Mucosa of descending colon (tissue), 3 donors: ENCODE data around the gene RFC2. TPM values are rescaled to one million over a fixed set of nuclear protein-coding genes. Genes with fewer than 3 reads are reported as not detected.

ENCODE experiments used
- ATAC-seq: fragments of 200-7000 bp; cut with Tn5 transposase; one replicate; pipeline ENCODE4 v1.9.1; 2020; ENCODE audit warnings: mild to moderate bottlenecking, moderate library complexity
- DNase-seq, 3 donors: peaks; one replicate each; pipeline ENCODE4 v3.0.0-alpha.2; 2020
- H3K36me3 ChIP-seq: fragments of 200-600 bp; one replicate; pipeline ENCODE4 v1.8.0; 2021; ENCODE audit warnings: low read depth, mild to moderate bottlenecking
- H3K4me1 ChIP-seq: fragments of 200-600 bp; one replicate; pipeline ENCODE4 v1.8.0; 2021; ENCODE audit warnings: low read depth, mild to moderate bottlenecking
- H3K4me3 ChIP-seq: fragments of 200-600 bp; one replicate; pipeline ENCODE4 v1.8.0; 2021; ENCODE audit warnings: mild to moderate bottlenecking
- H3K9me3 ChIP-seq: fragments of 200-600 bp; one replicate; pipeline ENCODE4 v1.8.0; 2021; ENCODE audit warnings: mild to moderate bottlenecking
- CTCF ChIP-seq: fragments of 200-600 bp; IDR thresholded peaks from one replicate; pipeline ENCODE4 v1.8.0; 2022; ENCODE audit warnings: antibody characterized with exemption, mild to moderate bottlenecking
- intact Hi-C, 2 donors: fragments of 100-400 bp; cut with DNase I in 1 of 2; cut with micrococcal nuclease in 1 of 2; formaldehyde crosslinking; loops; one replicate each; pipeline versions ENCODE4 v1.11.0 to v1.11.1; 2022; cut with DNase I, micrococcal nuclease
- total RNA-seq, 3 donors: library from RNA; stranded (reverse); fragmentation: NEBNext Ultra II Directional in 2 of 3; extraction: Animal tissue kit (Norgen Biotek cat#: 25700) in 2 of 3; gene quantifications; one replicate each; pipeline versions ENCODE4 v1.2.1 to v1.2.4, GENCODE V29; 2021 to 2023
- donor health status: DM: no; HTN: no; CAD: no; lungs with moderate emphysema.
- donor health status: DM: no; HTN: no; CAD: no.
- donor health status: DM: no; HTN: yes; CAD: no.

The RFC2 gene
- total RNA-seq, 3 donors from 2014 or later: 14.8 to 23.7 (median 15.9) TPM

GRCh38 chr7:74294191-74294998 is 40.2 kb upstream of the RFC2 start:
- H3K4me3 ChIP-seq: no peak overlapping the region
- no peak for ATAC-seq
- no peak for TF ChIP-seq CTCF
- intact Hi-C loops: loop anchor here in 1 of 2 donors (10.0 kb wide), 1 partner anchor 90 kb away; no protein-coding TSS in a partner anchor
- H3K9me3 ChIP-seq: no peaks in the 10 kb centered on the region
- no peak for DNase-seq
- H3K4me1 ChIP-seq: peaks cover 41% of the 10 kb centered on the region
- H3K36me3 ChIP-seq: no peaks in the 10 kb centered on the region

DNA sequence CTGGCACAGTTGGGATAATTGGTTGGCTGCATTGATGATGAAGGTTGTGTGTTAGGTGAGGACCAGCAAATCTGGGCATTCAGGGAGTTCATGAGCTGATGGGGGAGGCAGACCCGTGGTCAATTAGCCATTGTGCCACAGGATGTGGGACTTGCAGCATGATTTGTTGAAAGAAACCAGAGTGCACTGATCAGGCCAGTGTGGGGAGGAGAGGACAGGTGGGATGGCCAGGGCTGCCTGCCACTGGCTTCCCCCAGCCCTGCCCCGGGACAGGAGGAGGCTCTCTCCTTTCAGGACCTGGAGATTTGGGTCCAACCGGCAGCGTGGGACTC is 39.3 kb upstream of the RFC2 start:
- peaks cover 46% of the 10 kb centered on the region for H3K4me1 ChIP-seq
- H3K9me3 ChIP-seq: no peaks in the 10 kb centered on the region
- DNase-seq (no peak), ATAC-seq (no peak)
- no peak for TF ChIP-seq CTCF
- H3K4me3 ChIP-seq: no peak overlapping the region
- no peaks in the 10 kb centered on the region for H3K36me3 ChIP-seq
- intact Hi-C loops: loop anchor here in 1 of 2 donors (10.0 kb wide), 1 partner anchor 91 kb away; no protein-coding TSS in a partner anchor

DNA sequence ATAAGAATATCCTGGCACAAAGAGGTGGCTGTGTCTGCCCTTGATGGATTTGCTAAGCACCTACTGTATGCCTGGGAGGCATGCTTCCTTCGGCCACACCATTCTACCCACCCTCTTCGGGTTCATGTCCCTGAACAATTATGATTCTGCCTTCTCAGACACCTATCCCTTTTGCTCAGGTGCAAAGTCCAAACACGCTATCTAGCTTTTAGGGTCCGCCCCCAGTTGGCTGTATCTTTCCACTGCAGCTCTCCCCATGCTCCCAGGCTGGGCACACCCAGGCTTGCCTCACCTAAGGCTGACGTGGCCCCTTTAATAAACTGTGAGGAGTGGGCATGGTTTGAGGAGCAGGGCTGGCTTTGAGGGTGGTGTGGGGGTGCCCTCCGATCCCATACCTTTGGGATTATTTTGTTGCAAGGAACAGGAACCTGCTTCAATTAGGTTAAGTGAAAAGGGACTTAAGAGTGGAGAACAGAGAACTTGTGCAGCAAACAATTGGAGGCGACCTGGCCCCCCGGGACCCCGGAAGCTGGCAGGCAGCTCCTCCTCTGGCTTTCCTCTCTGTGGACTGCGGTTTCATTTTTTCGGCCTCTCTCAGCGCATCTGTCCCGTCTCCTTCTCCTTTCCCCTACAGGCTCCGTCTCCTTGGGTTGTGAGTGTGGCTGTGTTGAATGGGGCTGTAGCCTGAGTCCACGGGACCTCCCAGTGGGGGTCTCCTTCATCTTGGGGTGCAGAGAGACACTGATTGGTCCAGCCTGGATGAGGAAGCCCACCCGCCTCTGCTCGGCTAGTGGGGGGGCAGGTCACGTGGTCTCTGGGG is 38.8 kb upstream of the RFC2 start:
- Histone ChIP-seq H3K36me3 (no peaks in the 10 kb centered on the region), H3K4me3 (no peak overlapping the region), H3K9me3 (no peaks in the 10 kb centered on the region), H3K4me1 (peaks cover 52% of the 10 kb centered on the region)
- DNase-seq (peak; percentile 79 to 92 (median 84)), ATAC-seq (peak; percentile 78)
- TF ChIP-seq CTCF: no peak
- intact Hi-C loops: loop anchor here in 1 of 2 donors (10.0 kb wide), 1 partner anchor 92 kb away; no protein-coding TSS in a partner anchor

DNA sequence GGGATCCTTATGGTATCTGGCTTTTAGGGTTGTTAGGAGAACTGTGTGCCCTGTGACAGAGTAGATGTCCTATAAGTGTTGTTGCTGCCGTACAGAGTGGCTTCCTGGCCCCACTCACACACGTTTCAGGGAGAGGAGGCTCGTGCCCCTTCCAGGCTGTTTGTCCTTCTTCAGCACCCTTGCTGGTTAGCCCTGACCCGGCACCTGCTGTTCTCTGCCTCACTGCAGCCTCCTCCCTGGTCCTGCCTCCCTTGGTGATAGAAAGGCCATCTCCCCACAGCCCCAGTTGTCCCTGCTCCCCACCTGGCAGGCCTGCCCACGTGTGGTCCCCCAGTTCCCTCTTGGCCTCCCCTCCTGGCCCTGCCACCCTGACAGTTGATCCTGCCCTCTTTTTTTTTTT is 37.3 kb upstream of the RFC2 start:
- DNase-seq (no peak), ATAC-seq (no peak)
- Histone ChIP-seq H3K36me3 (no peaks in the 10 kb centered on the region), H3K4me1 (peaks cover 63% of the 10 kb centered on the region), H3K4me3 (no peak overlapping the region), H3K9me3 (no peaks in the 10 kb centered on the region)
- intact Hi-C loops: loop anchor here in 1 of 2 donors (10.0 kb wide), 1 partner anchor 93 kb away; no protein-coding TSS in a partner anchor
- TF ChIP-seq CTCF: no peak

- intact Hi-C loops: loop anchor here in 1 of 2 donors (10.0 kb wide), 1 partner anchor 94 kb away; no protein-coding TSS in a partner anchor
- DNase-seq (peak; percentile 57 to 70 (median 68)), ATAC-seq (peak; percentile 19)
- Histone ChIP-seq H3K4me3 (no peak overlapping the region), H3K4me1 (peaks cover 69% of the 10 kb centered on the region), H3K9me3 (no peaks in the 10 kb centered on the region), H3K36me3 (no peaks in the 10 kb centered on the region)
- TF ChIP-seq CTCF: no peak
These were observed 36.8 kb upstream of the RFC2 start for GRCh38 chr7:74290981-74291441.
